ENCODE measurements around the gene POLR3K. TPM values are rescaled to one million over a fixed set of nuclear protein-coding genes. Genes with fewer than 3 reads are reported as not detected.

The POLR3K gene
- total and polyA plus RNA-seq, 8 donors = 9.6 to 13.4 (median 11.3) TPM

DNA sequence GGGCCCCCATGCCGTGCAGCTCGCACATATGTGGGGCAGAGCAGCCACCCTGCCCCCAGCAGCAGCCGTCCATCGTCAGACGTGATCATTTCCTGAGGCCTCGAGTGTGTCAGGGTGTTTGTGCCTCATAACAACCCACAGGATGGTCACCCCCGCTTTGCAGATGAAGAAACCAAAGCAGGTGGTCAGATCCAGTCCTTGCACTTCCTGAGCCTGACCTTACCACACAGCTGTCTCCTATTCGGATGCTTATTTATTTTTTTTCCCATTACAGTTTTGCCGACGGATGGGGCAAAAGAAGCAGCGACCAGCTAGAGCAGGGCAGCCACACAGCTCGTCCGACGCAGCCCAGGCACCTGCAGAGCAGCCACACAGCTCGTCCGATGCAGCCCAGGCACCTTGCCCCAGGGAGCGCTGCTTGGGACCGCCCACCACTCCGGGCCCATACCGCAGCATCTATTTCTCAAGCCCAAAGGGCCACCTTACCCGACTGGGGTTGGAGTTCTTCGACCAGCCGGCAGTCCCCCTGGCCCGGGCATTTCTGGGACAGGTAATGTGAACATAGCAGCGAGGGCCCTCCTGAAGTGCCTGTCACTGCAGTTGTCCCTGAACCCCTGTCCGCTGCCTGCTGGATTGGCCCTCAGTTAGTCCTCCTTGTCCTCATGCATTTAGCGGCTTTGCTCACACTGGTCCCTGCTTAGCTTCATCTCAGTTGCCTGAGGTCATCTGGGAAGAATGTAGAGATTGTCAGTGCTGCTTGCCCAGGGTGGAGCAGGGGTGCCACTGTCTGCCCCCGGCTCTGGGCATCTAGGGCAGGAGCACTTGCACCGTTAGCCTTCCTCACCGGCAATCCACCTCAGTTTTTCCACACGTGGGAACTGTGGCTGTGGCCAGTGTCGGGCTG is 26.0 kb upstream of the POLR3K start:
- Histone ChIP-seq H3K27me3 (peaks cover 0 to 1% of the 10 kb centered on the region in 2 donors), H3K4me1 (peaks cover 33 to 60% of the 10 kb centered on the region in 2 donors), H3K36me3 (peaks cover 0 to 26% of the 10 kb centered on the region in 2 donors), H3K4me3 (peak overlapping the region in 1 of 2 donors; percentile 91), H3K27ac (peak overlapping the region; percentile 80 to 93), H3K9me3 (no peaks in the 10 kb centered on the region)
- TF ChIP-seq, protein P1, sequence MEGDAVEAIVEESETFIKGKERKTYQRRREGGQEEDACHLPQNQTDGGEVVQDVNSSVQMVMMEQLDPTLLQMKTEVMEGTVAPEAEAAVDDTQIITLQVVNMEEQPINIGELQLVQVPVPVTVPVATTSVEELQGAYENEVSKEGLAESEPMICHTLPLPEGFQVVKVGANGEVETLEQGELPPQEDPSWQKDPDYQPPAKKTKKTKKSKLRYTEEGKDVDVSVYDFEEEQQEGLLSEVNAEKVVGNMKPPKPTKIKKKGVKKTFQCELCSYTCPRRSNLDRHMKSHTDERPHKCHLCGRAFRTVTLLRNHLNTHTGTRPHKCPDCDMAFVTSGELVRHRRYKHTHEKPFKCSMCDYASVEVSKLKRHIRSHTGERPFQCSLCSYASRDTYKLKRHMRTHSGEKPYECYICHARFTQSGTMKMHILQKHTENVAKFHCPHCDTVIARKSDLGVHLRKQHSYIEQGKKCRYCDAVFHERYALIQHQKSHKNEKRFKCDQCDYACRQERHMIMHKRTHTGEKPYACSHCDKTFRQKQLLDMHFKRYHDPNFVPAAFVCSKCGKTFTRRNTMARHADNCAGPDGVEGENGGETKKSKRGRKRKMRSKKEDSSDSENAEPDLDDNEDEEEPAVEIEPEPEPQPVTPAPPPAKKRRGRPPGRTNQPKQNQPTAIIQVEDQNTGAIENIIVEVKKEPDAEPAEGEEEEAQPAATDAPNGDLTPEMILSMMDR (IDR thresholded peaks at IDR 0.05) = no peak
- DNase-seq = no peak
- intact Hi-C loops (cut with DNase I) = no loop called here
- ATAC-seq = no peak

DNA sequence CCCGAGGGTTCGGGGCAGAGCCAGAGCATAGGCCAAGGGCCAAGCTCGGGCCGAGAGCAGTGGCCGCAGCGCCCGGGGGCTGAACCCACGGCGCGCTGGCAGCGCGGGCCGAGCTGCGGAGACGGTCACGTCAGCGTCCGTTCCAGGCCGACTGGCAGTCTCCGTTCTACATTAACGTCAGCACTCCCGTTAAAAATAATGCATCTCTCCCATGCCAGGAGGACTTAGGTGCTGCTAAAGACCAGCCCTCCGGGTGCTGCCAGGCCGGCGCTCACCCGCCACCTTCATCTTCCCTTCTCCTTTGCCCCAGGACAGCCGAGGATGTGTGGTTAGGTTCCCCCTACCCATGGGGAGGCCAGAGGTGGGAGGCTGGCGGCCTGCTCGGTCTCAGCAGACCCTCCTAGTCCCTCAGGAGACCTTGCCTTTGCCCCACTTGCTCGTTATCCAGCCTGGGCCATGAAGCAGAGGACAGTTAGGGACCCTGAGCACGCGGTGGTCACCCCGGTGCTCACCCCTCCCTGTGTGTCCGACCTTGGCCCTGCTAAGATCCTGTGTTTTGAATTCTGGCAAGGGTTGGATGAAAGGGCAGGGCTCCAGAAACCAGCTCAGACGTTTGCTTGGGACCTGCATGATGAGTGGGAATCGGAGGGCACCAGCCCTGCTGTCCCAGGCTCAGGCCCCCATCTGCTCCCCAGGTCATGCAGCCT is 25.2 kb upstream of the POLR3K start:
- Histone ChIP-seq H3K36me3 (peaks cover 0 to 22% of the 10 kb centered on the region in 2 donors), H3K4me3 (peak overlapping the region; percentile 53 to 91), H3K9me3 (no peaks in the 10 kb centered on the region), H3K27me3 (peaks cover 0 to 9% of the 10 kb centered on the region in 2 donors), H3K4me1 (peaks cover 28 to 60% of the 10 kb centered on the region in 2 donors), H3K27ac (peak overlapping the region; percentile 80 to 93)
- DNase-seq (no peak), ATAC-seq (peak; percentile 1)
- TF ChIP-seq, protein P1 (IDR thresholded peaks at IDR 0.05) = no peak
- intact Hi-C loops (cut with DNase I) = no loop called here

DNA sequence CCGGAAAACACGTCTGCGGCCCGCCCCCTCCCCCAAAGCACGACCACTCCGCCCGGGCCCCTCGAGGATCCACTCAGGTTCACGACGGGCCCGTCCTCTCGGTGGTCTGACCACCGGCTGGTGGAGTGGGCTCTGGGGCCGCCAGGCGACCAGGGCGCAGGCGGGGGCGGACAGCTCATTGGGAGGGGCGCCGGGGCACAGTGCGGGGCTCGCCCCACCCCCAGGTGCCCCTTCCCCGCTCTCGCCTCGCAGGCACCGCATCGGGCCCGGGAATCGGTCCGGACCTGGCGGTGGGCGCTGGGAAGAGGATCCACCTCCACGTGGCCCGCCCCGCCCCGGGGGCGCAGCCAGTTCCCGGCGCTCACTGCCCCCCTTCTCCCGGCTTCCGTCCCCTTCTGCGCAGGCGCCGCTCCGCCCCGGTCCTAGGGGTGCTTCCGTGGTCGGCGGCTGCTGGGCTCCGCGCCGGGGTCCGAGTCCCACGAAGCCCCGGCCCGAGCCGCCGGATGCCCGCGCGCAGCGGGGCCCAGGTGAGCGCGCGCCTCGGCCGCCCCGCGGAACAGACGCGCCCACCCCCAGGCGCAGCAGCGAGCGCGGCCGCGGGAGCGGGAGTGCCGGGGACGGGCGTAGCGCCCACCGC is 24.5 kb upstream of the POLR3K start, which contains the start of gene MPG:
Gene MPG (plus strand): TSS at position 419 of the 637 bp plus-strand sequence. CDS start 85 bp downstream, at position 504.
- H3K27me3 ChIP-seq = peaks cover 0 to 16% of the 10 kb centered on the region in 2 donors
- H3K9me3 ChIP-seq = no peaks in the 10 kb centered on the region
- peak within 1 kb of the TSS; percentile 53 to 91 for H3K4me3 ChIP-seq
- intact Hi-C loops (cut with DNase I) = no loop called here
- TF ChIP-seq, protein P1 (IDR thresholded peaks at IDR 0.05) = peak in 1 of 2 donors; percentile 10
- H3K27ac ChIP-seq = peak within 1 kb of the TSS; percentile 80 to 93
- peaks cover 0 to 18% of the 10 kb centered on the region in 2 donors for H3K36me3 ChIP-seq
- H3K4me1 ChIP-seq = peaks cover 28 to 66% of the 10 kb centered on the region in 2 donors
- ATAC-seq (peak; percentile 86), DNase-seq (peak; percentile 75 to 96 (median 90))

DNA sequence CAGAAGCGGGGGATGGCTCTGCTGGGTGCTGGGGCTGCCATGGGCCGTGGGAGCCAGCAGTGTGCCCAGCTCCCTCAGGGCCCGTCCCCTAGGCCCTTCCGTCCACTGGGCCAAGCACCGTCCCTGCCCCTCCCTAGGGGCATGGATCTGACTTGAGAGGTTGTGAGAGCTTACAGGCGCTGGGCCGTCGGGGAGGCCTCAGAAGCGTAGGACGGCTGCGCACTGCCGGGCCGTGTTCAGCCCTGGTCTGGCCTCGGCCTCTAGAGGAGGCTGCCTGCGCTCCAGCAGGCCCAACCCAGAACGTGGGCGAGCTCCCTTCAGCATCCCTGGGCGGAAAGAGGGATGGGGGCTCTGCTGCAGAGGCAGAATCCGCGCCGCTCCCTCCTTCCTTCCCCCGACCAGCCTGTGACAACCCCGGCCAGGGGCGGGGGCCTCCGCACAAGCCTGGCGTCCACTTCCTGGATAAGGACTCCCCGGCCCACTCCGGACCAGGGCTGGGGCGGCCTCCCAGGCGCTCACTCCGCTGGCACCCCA is 23.9 kb upstream of the POLR3K start:
- ATAC-seq (peak; percentile 51), DNase-seq (peak in 3 of 4 donors; percentile 27 to 90 (median 65))
- H3K4me3 ChIP-seq = peak overlapping the region; percentile 53 to 91
- H3K9me3 ChIP-seq = no peaks in the 10 kb centered on the region
- TF ChIP-seq, protein P1 (IDR thresholded peaks at IDR 0.05) = no peak
- H3K27me3 ChIP-seq = peaks cover 0 to 21% of the 10 kb centered on the region in 2 donors
- H3K27ac ChIP-seq = peak overlapping the region; percentile 80 to 93
- intact Hi-C loops (cut with DNase I) = no loop called here
- H3K4me1 ChIP-seq = peaks cover 28 to 70% of the 10 kb centered on the region in 2 donors
- peaks cover 0 to 17% of the 10 kb centered on the region in 2 donors for H3K36me3 ChIP-seq

All from left lung (tissue), 10 donors.